Stimulated activated CD4-positive, alpha-beta T cell treated with anti-CD3 and anti-CD28 coated beads, Interleukin-12 subunit alpha, Interleukin-12 subunit beta, amount 100 ng/mL, for 48 hours (primary cell): ENCODE results near the gene TEX14.
"Not testable (repeated sequence)": the region's sequence is repeated elsewhere in the genome, so short reads cannot be mapped to it uniquely, and the experiment has no call there.

Source experiments
- DNase-seq, 3 donors: peaks; one replicate each; pipeline ENCODE4 v3.0.0-alpha.2; 2020; ENCODE audit warnings: low read depth in 2 of 3, low spot score in 1 of 3

Gene TEX14

GRCh38 chr17:58611331-58611730 is 80.5 kb downstream of the TEX14 start:
- no peak for DNase-seq

- DNase-seq: no peak
These were observed 84.9 kb downstream of the TEX14 start for GRCh38 chr17:58606934-58607333.

GRCh38 chr17:58605986-58606385 is 85.9 kb downstream of the TEX14 start:
- no peak for DNase-seq

GRCh38 chr17:58605470-58605869 is 86.4 kb downstream of the TEX14 start:
- DNase-seq: no peak

- DNase-seq: no peak
These were observed 89.9 kb downstream of the TEX14 start for GRCh38 chr17:58601976-58602375.

GRCh38 chr17:58597371-58597770 is 94.5 kb downstream of the TEX14 start:
- no peak for DNase-seq

GRCh38 chr17:58595194-58595792 is 96.6 kb downstream of the TEX14 start:
- DNase-seq: no peak

GRCh38 chr17:58593123-58593522 is 98.7 kb downstream of the TEX14 start:
- no peak for DNase-seq

GRCh38 chr17:58591455-58591854 is 100.4 kb downstream of the TEX14 start:
- DNase-seq: no peak

- no peak for DNase-seq
These were observed 101.5 kb downstream of the TEX14 start for GRCh38 chr17:58590377-58590776.

GRCh38 chr17:58587713-58588117 is 104.1 kb downstream of the TEX14 start:
- DNase-seq: peak; percentile 33 to 61 (median 37)

GRCh38 chr17:58586009-58586644 is 105.7 kb downstream of the TEX14 start:
- no peak for DNase-seq

GRCh38 chr17:58585554-58585953 is 106.3 kb downstream of the TEX14 start:
- DNase-seq: no peak

GRCh38 chr17:58583486-58583885 is 108.4 kb downstream of the TEX14 start:
- DNase-seq: no peak

- not testable (repeated sequence) for DNase-seq
These were observed 109.1 kb downstream of the TEX14 start for GRCh38 chr17:58582718-58583117.

- DNase-seq: no peak
These were observed 111.2 kb downstream of the TEX14 start for GRCh38 chr17:58580671-58581070.

GRCh38 chr17:58577696-58578095 is 114.1 kb downstream of the TEX14 start:
- peak; percentile 4 to 29 (median 12) for DNase-seq

- DNase-seq: no peak
These were observed 115.0 kb downstream of the TEX14 start for GRCh38 chr17:58576679-58577367.

- DNase-seq: no peak
These were observed 116.3 kb downstream of the TEX14 start for GRCh38 chr17:58575511-58575910.

GRCh38 chr17:58574025-58574424 is 117.8 kb downstream of the TEX14 start:
- no peak for DNase-seq

- no peak for DNase-seq
These were observed 119.0 kb downstream of the TEX14 start for GRCh38 chr17:58572846-58573245.

- no peak for DNase-seq
These were observed 121.1 kb downstream of the TEX14 start for GRCh38 chr17:58570758-58571157.
